ENCODE data around the gene NHSL2. TPM values are rescaled to one million over a fixed set of nuclear protein-coding genes. Genes with fewer than 3 reads are reported as not detected.

Gene NHSL2
- total RNA-seq, 4 donors from 2014 or later = 1.5 to 2.7 (median 2.1) TPM

DNA sequence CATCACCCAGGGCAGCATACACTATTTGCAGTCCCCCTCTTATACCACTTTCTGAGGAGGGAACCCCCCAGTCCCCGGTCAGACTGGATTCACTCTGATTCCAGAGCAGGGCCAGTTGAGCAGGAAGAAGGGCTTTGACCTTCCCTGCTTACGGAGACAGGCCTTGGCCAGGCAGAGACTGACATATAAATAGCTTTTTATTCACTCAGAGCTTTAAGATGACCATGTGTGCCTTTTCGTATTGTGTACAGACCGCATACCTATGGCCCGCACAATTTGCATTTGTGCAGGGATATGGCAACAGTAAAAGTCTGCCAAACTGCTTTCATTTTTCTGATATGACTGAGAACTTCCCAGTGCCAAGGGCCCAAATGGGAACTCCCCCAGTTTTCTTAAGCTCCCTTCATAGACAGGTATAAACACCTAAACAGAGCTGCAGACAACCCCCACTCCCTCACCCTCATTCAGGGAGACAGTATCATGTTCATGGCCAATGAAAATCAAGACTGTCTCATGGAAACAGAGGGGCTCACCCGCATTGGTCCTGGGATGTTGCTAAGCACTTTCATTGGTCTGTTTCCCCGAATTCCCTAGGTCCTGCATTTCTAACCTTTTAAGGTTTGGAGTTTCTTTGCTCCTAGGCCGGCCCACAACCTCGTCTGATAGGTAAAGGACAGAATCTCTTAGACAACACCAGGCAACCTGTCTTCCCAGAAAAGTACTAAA lies 135.1 kb downstream of the NHSL2 start:
- H3K4me1 ChIP-seq = peaks cover 3 to 6% of the 10 kb centered on the region in 2 donors
- TF ChIP-seq POLR2A (IDR thresholded peaks at IDR 0.05) = no peak
- TF ChIP-seq, protein P1, sequence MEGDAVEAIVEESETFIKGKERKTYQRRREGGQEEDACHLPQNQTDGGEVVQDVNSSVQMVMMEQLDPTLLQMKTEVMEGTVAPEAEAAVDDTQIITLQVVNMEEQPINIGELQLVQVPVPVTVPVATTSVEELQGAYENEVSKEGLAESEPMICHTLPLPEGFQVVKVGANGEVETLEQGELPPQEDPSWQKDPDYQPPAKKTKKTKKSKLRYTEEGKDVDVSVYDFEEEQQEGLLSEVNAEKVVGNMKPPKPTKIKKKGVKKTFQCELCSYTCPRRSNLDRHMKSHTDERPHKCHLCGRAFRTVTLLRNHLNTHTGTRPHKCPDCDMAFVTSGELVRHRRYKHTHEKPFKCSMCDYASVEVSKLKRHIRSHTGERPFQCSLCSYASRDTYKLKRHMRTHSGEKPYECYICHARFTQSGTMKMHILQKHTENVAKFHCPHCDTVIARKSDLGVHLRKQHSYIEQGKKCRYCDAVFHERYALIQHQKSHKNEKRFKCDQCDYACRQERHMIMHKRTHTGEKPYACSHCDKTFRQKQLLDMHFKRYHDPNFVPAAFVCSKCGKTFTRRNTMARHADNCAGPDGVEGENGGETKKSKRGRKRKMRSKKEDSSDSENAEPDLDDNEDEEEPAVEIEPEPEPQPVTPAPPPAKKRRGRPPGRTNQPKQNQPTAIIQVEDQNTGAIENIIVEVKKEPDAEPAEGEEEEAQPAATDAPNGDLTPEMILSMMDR (IDR thresholded peaks at IDR 0.05 in 4 of 5, conservative IDR thresholded peaks at IDR 0.05 in 1 of 5) = no peak
- intact Hi-C loops (cut with DNase I; ENCODE audit: low total_unique reads) (no loop called here), in situ Hi-C loops (cut with MboI; ENCODE audit: low sequenced_read_pairs in 4 of 4) (no loop called here)
- ATAC-seq (no peak), DNase-seq (no peak)
- peaks cover 0 to 4% (median under 1%) of the 10 kb centered on the region in 3 donors for H3K27me3 ChIP-seq
- no peak overlapping the region for H3K4me3 ChIP-seq
- no peak overlapping the region for H3K27ac ChIP-seq
- no peaks in the 10 kb centered on the region for H3K36me3 ChIP-seq
- no peaks in the 10 kb centered on the region for H3K9me3 ChIP-seq

DNA sequence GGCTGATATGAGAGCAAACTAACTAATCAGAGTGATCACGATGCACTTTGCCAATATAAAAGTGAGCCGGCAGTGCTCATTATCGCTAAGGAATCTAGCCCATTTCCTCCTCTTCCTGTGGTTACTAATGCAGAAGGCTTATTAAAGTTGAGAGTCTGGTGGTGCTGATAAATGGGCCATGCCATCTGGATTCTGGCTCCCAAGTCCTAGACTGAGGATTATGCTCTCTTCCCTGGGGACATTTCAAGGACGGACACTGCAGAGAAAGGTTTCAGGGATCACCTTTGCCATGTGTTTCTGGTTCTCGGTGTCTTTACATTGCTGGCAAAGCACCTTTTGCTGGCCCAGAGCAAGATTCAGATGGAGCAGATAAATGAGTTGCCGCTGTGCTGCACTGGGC lies 135.8 kb downstream of the NHSL2 start:
- no peak for TF ChIP-seq POLR2A (IDR thresholded peaks at IDR 0.05)
- TF ChIP-seq, protein P1 (IDR thresholded peaks at IDR 0.05 in 4 of 5, conservative IDR thresholded peaks at IDR 0.05 in 1 of 5) = no peak
- ATAC-seq = no peak
- no peak overlapping the region for H3K27ac ChIP-seq
- in situ Hi-C loops (cut with MboI; ENCODE audit: low sequenced_read_pairs in 4 of 4) = no loop called here
- peaks cover 0 to 4% (median 0%) of the 10 kb centered on the region in 3 donors for H3K27me3 ChIP-seq
- H3K9me3 ChIP-seq = no peaks in the 10 kb centered on the region
- no peak overlapping the region for H3K4me3 ChIP-seq
- H3K36me3 ChIP-seq = no peaks in the 10 kb centered on the region
- peaks cover 3 to 6% of the 10 kb centered on the region in 2 donors for H3K4me1 ChIP-seq
- no peak for DNase-seq
- intact Hi-C loops (cut with DNase I; ENCODE audit: low total_unique reads) = no loop called here

DNA sequence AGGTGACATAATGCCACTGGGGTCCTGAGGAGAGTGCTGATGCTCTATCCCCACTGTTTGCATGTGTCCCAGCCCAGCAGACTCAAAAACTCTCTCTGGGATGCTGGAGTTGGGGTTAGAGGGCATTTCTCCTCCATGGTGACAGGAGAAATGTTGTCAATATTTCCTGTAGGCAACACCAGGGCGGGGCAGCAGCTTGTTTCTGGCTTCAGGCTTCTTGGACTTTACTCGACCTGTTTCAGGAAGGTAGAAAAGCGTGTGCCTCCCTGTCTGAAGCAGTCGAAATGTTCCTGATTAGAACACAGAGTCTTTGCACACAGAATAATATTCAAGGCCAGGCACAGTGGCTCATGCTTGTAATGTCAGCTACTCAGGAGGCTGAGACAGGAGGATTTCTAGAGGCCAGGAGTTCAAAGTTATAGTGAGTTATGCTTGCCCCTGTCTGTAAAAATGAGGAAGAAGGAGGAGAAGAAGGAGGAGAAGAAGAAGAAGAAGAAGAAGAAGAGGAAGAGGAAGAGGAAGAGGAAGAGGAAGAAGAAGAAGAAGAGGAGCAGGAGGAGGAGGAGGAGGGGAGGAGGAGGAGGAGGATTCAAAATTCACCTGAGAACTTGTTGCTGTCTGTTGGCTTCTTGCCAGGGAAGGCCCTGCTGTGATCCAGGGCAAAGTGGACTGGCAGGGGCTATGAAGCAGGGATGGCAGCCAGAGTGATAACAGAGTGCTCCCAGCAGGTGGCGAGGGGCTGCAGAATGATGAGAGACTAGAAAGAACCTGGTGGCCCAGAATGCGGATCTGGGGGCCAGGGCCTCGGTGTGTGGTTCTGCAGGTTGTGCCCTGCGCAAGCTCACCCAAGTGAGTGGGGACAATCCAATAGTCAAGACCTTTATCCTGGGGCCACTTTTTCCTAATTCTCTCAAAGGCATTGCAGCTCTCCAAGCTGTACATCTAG lies 138.1 kb downstream of the NHSL2 start:
- H3K27me3 ChIP-seq = no peaks in the 10 kb centered on the region
- no peak for TF ChIP-seq POLR2A (IDR thresholded peaks at IDR 0.05)
- TF ChIP-seq, protein P1 (IDR thresholded peaks at IDR 0.05 in 4 of 5, conservative IDR thresholded peaks at IDR 0.05 in 1 of 5) = no peak
- no peaks in the 10 kb centered on the region for H3K36me3 ChIP-seq
- in situ Hi-C loops (cut with MboI; ENCODE audit: low sequenced_read_pairs in 4 of 4) = no loop called here
- H3K4me1 ChIP-seq = peaks cover 3 to 6% of the 10 kb centered on the region in 2 donors
- no peaks in the 10 kb centered on the region for H3K9me3 ChIP-seq
- no peak overlapping the region for H3K4me3 ChIP-seq
- ATAC-seq (no peak), DNase-seq (no peak)
- intact Hi-C loops (cut with DNase I; ENCODE audit: low total_unique reads) = no loop called here
- no peak overlapping the region for H3K27ac ChIP-seq

DNA sequence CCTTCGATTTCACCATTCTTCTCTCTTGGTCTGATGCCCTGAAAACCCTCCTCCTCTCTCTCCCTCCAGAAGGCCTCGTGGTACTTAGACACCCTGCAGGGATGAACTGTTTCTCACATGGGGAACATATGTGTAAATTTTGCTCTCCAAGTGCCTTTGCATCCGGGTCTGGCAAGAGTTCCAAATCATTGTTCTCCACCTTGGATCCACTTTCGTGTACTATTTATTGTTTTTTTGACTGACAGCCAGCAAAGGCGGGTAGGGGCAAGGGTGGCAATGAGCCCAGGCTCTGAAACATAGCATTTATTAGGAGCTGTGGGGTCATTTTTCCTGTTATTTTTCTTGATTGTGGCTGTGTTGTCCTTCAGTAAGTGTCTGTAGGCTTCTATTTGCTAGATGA lies 139.4 kb downstream of the NHSL2 start:
- peaks cover 2 to 6% of the 10 kb centered on the region in 2 donors for H3K4me1 ChIP-seq
- no peak for DNase-seq
- ATAC-seq = no peak
- H3K4me3 ChIP-seq = no peak overlapping the region
- in situ Hi-C loops (cut with MboI; ENCODE audit: low sequenced_read_pairs in 4 of 4) = no loop called here
- H3K36me3 ChIP-seq = no peaks in the 10 kb centered on the region
- no peak overlapping the region for H3K27ac ChIP-seq
- intact Hi-C loops (cut with DNase I; ENCODE audit: low total_unique reads) = no loop called here
- no peaks in the 10 kb centered on the region for H3K9me3 ChIP-seq
- H3K27me3 ChIP-seq = no peaks in the 10 kb centered on the region
- no peak for TF ChIP-seq POLR2A (IDR thresholded peaks at IDR 0.05)
- TF ChIP-seq, protein P1 (IDR thresholded peaks at IDR 0.05 in 4 of 5, conservative IDR thresholded peaks at IDR 0.05 in 1 of 5) = no peak
